Measurements from ENCODE around the gene ATP5MC3.

DNA sequence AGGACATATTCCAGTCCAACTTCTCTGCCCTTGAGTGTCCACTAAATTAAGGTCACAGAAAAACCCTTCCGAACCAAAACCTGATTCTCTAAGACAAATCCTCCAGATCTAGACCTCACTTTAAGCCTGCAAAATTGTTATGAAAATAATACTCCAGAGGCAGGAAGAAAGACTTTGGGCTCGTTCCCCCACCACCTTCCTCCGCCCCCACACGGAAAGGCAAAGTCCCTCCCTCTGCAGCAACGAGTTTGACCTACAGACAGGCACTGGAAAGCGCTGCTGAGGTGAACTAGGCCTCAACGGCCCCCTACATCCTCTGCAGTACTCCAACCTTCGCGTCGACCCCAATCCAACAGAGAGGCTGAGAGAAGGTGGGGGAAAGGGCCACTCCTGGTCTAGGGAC lies 808 bp downstream of the ATP5MC3 start:
- TF ChIP-seq, protein P1, sequence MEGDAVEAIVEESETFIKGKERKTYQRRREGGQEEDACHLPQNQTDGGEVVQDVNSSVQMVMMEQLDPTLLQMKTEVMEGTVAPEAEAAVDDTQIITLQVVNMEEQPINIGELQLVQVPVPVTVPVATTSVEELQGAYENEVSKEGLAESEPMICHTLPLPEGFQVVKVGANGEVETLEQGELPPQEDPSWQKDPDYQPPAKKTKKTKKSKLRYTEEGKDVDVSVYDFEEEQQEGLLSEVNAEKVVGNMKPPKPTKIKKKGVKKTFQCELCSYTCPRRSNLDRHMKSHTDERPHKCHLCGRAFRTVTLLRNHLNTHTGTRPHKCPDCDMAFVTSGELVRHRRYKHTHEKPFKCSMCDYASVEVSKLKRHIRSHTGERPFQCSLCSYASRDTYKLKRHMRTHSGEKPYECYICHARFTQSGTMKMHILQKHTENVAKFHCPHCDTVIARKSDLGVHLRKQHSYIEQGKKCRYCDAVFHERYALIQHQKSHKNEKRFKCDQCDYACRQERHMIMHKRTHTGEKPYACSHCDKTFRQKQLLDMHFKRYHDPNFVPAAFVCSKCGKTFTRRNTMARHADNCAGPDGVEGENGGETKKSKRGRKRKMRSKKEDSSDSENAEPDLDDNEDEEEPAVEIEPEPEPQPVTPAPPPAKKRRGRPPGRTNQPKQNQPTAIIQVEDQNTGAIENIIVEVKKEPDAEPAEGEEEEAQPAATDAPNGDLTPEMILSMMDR (conservative IDR thresholded peaks at IDR 0.05 in 1 of 2, IDR thresholded peaks at IDR 0.05 in 1 of 2; ENCODE audit: low read depth in 1 of 2, low read length in 2 of 2): no peak
- TF ChIP-seq EZH2 (IDR thresholded peaks at IDR 0.05; ENCODE audit: low read length, missing control alignments): no peak

Measured in fibroblast of lung (primary cell).